ENCODE results near the gene STRN3. TPM values are rescaled to one million over a fixed set of nuclear protein-coding genes. Genes with fewer than 3 reads are reported as not detected.
"Not testable (repeated sequence)": the region's sequence is repeated elsewhere in the genome, so short reads cannot be mapped to it uniquely, and the experiment has no call there.

The STRN3 gene
- total and polyA plus RNA-seq, 2 experiments from 2014 or later: 10.1 to 53.8 TPM

- H3K9me2 ChIP-seq (replicated peaks; ENCODE audit: insufficient read depth); H3K4me3 ChIP-seq; H2AFZ ChIP-seq; H3K9me3 ChIP-seq (ENCODE audit: low read depth); H3K27ac ChIP-seq; H3K36me3 ChIP-seq (replicated peaks; ENCODE audit: insufficient read depth, low read depth); H3K4me1 ChIP-seq (ENCODE audit: insufficient read depth); H3K27me3 ChIP-seq; H3K4me2 ChIP-seq: not testable (repeated sequence)
- DNase-seq (ENCODE audit: low spot score): peak; percentile 67
- WGBS (ENCODE audit: low lambda C conversion rate, missing lambda C conversion rate): 84% methylated on average over 13 of the region's 13 CpGs
- H4K20me1 ChIP-seq (ENCODE audit: insufficient read depth, poor library complexity, severe bottlenecking): peaks cover 75% of the 10 kb centered on the region
- H3K79me2 ChIP-seq: peaks cover 99% of the 10 kb centered on the region
- peak; percentile 64 for TF ChIP-seq CTCF (IDR thresholded peaks at IDR 0.05; ENCODE audit: poor library complexity)
These were observed 46.0 kb downstream of the STRN3 start for GRCh38 chr14:30980106-30980704.

- Histone ChIP-seq H2AFZ (no peak overlapping the region), H3K27ac (no peak overlapping the region), H3K27me3 (no peaks in the 10 kb centered on the region), H3K4me2 (no peak overlapping the region), H3K4me1 (ENCODE audit: insufficient read depth) (no peaks in the 10 kb centered on the region), H3K9me2 (replicated peaks; ENCODE audit: insufficient read depth) (no peaks in the 10 kb centered on the region), H4K20me1 (ENCODE audit: insufficient read depth, poor library complexity, severe bottlenecking) (peaks cover 85% of the 10 kb centered on the region), H3K36me3 (replicated peaks; ENCODE audit: insufficient read depth, low read depth) (no peaks in the 10 kb centered on the region), H3K4me3 (no peak overlapping the region), H3K79me2 (peaks cover 99% of the 10 kb centered on the region), H3K9me3 (ENCODE audit: low read depth) (no peaks in the 10 kb centered on the region)
- DNase-seq (ENCODE audit: low spot score): no peak
- WGBS (ENCODE audit: low lambda C conversion rate, missing lambda C conversion rate): 80% methylated on average over 2 of the region's 2 CpGs
- TF ChIP-seq CTCF (IDR thresholded peaks at IDR 0.05; ENCODE audit: poor library complexity) (no peak), EZH2 (IDR thresholded peaks at IDR 0.05; ENCODE audit: borderline replicate concordance) (no peak), EZH2phosphoT487 (IDR thresholded peaks at IDR 0.05; ENCODE audit: low read depth, severe bottlenecking, unreplicated experiment) (no peak)
These were observed 48.4 kb downstream of the STRN3 start for GRCh38 chr14:30977752-30978151.

- H3K27ac ChIP-seq: no peak overlapping the region
- no peaks in the 10 kb centered on the region for H3K4me1 ChIP-seq (ENCODE audit: insufficient read depth)
- H3K4me3 ChIP-seq: no peak overlapping the region
- no peaks in the 10 kb centered on the region for H3K9me3 ChIP-seq (ENCODE audit: low read depth)
- 92% methylated on average over 4 of the region's 4 CpGs for WGBS (ENCODE audit: low lambda C conversion rate, missing lambda C conversion rate)
- H3K4me2 ChIP-seq: no peak overlapping the region
- no peaks in the 10 kb centered on the region for H3K9me2 ChIP-seq (replicated peaks; ENCODE audit: insufficient read depth)
- peaks cover 100% of the 10 kb centered on the region for H3K79me2 ChIP-seq
- no peak overlapping the region for H2AFZ ChIP-seq
- H3K36me3 ChIP-seq (replicated peaks; ENCODE audit: insufficient read depth, low read depth): no peaks in the 10 kb centered on the region
- DNase-seq (ENCODE audit: low spot score): peak; percentile 9
- TF ChIP-seq CTCF (IDR thresholded peaks at IDR 0.05; ENCODE audit: poor library complexity) (no peak), EZH2 (IDR thresholded peaks at IDR 0.05; ENCODE audit: borderline replicate concordance) (no peak), EZH2phosphoT487 (IDR thresholded peaks at IDR 0.05; ENCODE audit: low read depth, severe bottlenecking, unreplicated experiment) (no peak)
- H3K27me3 ChIP-seq: no peaks in the 10 kb centered on the region
- H4K20me1 ChIP-seq (ENCODE audit: insufficient read depth, poor library complexity, severe bottlenecking): peaks cover 80% of the 10 kb centered on the region
These were observed 51.6 kb downstream of the STRN3 start for GRCh38 chr14:30974628-30975027.
